Colonic mucosa (tissue), 4 donors: Measurements from ENCODE around the gene MTUS2. TPM values are rescaled to one million over a fixed set of nuclear protein-coding genes. Genes with fewer than 3 reads are reported as not detected.

ENCODE experiments used
- DNase-seq: peaks from one replicate; pipeline ENCODE4 v3.0.0-alpha.2; 2020
- H3K27ac ChIP-seq: fragments of 200-600 bp; one replicate; pipeline ENCODE4 v1.8.0; 2021
- H3K27me3 ChIP-seq: fragments of 200-600 bp; one replicate; pipeline ENCODE4 v1.8.0; 2021
- H3K36me3 ChIP-seq: fragments of 200-600 bp; one replicate; pipeline ENCODE4 v1.8.0; 2021
- H3K4me1 ChIP-seq: fragments of 200-600 bp; one replicate; pipeline ENCODE4 v1.8.0; 2021; ENCODE audit warnings: mild to moderate bottlenecking
- H3K4me3 ChIP-seq: fragments of 200-600 bp; one replicate; pipeline ENCODE4 v1.8.0; 2021
- H3K9ac ChIP-seq, 2 donors: one replicate each; pipeline ENCODE4 v1.7.0; 2013; ENCODE audit warnings: control low read depth in 2 of 2, low read depth in 2 of 2, low read length in 2 of 2
- H3K9me3 ChIP-seq: fragments of 200-600 bp; one replicate; pipeline ENCODE4 v1.8.0; 2021
- intact Hi-C: fragments of 100-400 bp; cut with DNase I; formaldehyde crosslinking; loops from one replicate; pipeline ENCODE4 v1.14.1; 2022
- total RNA-seq, 2 donors: library from RNA; stranded (reverse); fragmentation: NEBNext Ultra II Directional in 1 of 2; extraction: Animal tissue kit (Norgen Biotek cat#: 25700) in 1 of 2; gene quantifications; one replicate each; pipeline ENCODE4 v1.2.1, GENCODE V29; 2021
- TF ChIP-seq, protein P1 (sequence below): fragments of 200-600 bp; IDR thresholded peaks from one replicate; pipeline ENCODE4 v1.8.0; 2022; ENCODE audit warnings: antibody characterized with exemption, mild to moderate bottlenecking
- donor health status: healthy.
- donor health status: DM: no; HTN: no; CAD: no.
- donor health status: DM: no; HTN: no; CAD: no.

MTUS2 gene
- total RNA-seq, 2 donors from 2014 or later, result 0.11 to 0.40 TPM

DNA sequence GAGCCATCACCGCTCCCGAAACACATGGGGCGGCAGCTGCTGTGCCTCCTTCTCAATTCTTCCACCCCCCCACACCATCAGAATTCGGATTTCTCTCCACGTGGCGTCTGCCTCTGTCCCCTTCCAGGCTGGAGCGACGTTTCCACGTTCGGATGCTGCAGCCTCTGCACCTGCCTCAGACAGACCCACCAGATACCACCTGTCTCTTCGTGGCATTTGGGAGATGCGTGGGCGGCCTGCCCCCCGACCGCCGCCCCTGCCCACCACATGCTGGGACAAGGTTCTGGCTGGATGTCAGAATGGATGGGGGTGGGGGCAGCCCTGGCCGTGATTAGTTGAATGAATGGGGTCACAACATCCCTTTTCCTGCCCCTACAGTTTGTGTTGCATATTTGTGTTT lies 685.4 kb downstream of the MTUS2 start:
- H3K27ac ChIP-seq, result no peak overlapping the region
- intact Hi-C loops, result loop anchor here (5.0 kb wide), 1 partner anchor 612 kb away; no protein-coding TSS in a partner anchor
- H3K9me3 ChIP-seq, result no peaks in the 10 kb centered on the region

DNA sequence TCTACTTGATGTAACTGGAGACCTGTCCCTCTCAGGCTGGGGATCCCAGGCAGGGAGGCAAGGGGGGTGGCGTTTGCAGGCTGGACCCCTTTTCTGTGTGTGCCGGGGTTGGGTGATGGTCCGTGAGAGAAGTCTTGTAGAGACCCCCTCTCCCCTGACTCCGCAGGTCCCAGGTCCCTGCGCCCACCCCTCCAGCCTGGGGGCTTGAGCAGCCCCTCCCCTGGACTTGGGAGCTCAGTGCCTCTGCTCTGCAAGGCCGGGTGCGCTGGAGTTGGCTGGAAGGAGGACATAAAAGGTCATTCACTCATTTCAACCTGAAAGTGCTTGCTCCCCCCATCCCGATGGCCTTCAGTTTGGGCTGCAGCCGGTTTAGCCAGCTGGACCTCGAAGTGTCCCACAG lies 685.8 kb downstream of the MTUS2 start:
- H3K4me1 ChIP-seq, result peaks cover 8% of the 10 kb centered on the region
- TF ChIP-seq, protein P1, sequence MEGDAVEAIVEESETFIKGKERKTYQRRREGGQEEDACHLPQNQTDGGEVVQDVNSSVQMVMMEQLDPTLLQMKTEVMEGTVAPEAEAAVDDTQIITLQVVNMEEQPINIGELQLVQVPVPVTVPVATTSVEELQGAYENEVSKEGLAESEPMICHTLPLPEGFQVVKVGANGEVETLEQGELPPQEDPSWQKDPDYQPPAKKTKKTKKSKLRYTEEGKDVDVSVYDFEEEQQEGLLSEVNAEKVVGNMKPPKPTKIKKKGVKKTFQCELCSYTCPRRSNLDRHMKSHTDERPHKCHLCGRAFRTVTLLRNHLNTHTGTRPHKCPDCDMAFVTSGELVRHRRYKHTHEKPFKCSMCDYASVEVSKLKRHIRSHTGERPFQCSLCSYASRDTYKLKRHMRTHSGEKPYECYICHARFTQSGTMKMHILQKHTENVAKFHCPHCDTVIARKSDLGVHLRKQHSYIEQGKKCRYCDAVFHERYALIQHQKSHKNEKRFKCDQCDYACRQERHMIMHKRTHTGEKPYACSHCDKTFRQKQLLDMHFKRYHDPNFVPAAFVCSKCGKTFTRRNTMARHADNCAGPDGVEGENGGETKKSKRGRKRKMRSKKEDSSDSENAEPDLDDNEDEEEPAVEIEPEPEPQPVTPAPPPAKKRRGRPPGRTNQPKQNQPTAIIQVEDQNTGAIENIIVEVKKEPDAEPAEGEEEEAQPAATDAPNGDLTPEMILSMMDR, result no peak

More for the DNA sequence above, 685.4 kb downstream of the MTUS2 start:
- no peaks in the 10 kb centered on the region for H3K36me3 ChIP-seq
- TF ChIP-seq, protein P1, result no peak
- no peak overlapping the region for H3K9ac ChIP-seq
- no peak overlapping the region for H3K4me3 ChIP-seq
- DNase-seq, result no peak
- peaks cover 8% of the 10 kb centered on the region for H3K4me1 ChIP-seq
- no peaks in the 10 kb centered on the region for H3K27me3 ChIP-seq

DNA sequence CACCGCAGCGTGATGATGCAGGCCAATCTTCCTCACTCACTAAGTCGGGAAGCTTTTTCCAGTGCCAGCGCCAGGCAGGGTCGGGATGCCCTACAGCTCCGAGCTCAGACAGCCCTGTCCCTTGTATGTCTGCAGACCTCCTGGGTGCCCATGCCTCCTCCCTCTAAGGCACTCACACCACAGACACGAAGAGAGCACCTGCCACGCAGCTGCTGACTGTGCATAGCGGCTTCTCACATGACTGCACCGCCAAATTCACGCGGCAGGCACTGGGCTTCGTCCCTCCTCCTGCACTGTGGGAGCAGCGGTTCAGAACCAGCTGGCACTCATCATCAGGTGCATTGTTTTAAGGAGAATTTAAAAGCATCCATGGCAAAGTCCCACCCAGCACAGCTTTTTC lies 687.2 kb downstream of the MTUS2 start:
- intact Hi-C loops, result loop anchor here (5.0 kb wide), 1 partner anchor 610 kb away; no protein-coding TSS in a partner anchor
- H3K36me3 ChIP-seq, result no peaks in the 10 kb centered on the region
- no peak overlapping the region for H3K27ac ChIP-seq
- no peak overlapping the region for H3K4me3 ChIP-seq
- TF ChIP-seq, protein P1, result no peak
- H3K9ac ChIP-seq, result no peak overlapping the region
- H3K4me1 ChIP-seq, result peaks cover 8% of the 10 kb centered on the region
- DNase-seq, result no peak
- H3K27me3 ChIP-seq, result no peaks in the 10 kb centered on the region
- no peaks in the 10 kb centered on the region for H3K9me3 ChIP-seq

More for the DNA sequence above, 685.8 kb downstream of the MTUS2 start:
- intact Hi-C loops, result loop anchor here (5.0 kb wide), 1 partner anchor 611 kb away; no protein-coding TSS in a partner anchor
- Histone ChIP-seq H3K9ac (no peak overlapping the region), H3K36me3 (no peaks in the 10 kb centered on the region), H3K4me3 (no peak overlapping the region), H3K27me3 (no peaks in the 10 kb centered on the region), H3K27ac (no peak overlapping the region), H3K9me3 (no peaks in the 10 kb centered on the region)
- DNase-seq, result no peak

DNA sequence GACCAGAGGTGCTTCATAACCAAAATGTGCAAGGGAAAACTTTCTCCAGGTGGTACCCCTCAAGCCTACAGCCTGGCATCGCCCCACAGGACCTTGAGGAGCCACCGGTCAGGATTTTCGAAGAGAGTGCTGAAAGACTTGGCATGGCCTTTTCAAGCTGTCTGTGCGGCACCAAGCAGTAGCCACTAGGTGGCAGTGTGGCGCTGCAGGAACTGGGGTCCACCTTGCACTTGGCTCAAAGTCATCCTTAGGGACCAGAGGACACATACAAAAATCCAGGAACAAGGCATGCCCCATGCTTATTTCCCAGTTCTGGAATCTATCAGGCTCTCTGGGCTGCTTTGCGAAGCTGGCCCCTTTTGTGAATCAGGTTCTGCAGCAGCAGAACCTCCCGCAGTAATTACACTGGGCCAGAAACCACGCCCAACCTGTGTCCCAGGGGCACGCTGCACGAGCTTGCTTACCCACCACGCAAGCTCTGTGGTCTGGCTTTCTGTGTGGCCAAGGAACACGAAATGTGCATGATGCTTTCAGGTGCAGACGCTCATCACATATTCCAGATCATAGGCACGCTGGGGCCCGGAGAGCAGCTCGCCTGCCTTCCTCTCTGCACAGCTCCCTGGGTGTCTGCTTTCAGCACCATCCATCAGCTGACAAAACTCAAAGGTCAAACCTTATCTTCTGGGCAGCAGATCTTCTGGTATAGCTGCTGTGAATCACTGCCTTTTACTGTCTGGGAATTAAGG lies 688.2 kb downstream of the MTUS2 start:
- no peaks in the 10 kb centered on the region for H3K9me3 ChIP-seq
- no peak overlapping the region for H3K4me3 ChIP-seq
- intact Hi-C loops, result loop anchor here (2.0 to 5.0 kb wide), 2 partner anchors 200 to 609 kb away; no protein-coding TSS in a partner anchor
- H3K36me3 ChIP-seq, result no peaks in the 10 kb centered on the region
- no peaks in the 10 kb centered on the region for H3K27me3 ChIP-seq
- TF ChIP-seq, protein P1, result peak; percentile 97
- peaks cover 8% of the 10 kb centered on the region for H3K4me1 ChIP-seq
- DNase-seq, result peak; percentile 86
- no peak overlapping the region for H3K27ac ChIP-seq
- H3K9ac ChIP-seq, result no peak overlapping the region

DNA sequence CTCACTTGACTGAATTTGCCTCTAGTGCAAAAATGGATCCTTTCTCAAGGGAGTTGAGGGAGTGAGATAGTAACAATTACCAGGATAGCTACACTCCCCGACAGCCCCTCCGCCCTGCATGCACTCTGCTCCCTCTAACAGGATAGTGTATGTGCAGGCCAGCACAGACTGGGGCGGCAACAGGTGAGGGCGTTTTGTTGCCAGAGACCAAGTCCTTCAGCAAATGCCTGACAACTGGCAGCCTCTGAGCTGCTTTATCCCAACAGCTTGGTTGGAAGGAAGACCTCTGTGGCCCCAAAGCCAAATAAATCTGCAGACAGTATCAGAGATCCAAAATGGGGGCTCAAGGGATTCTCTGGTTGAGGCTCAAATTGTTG lies 688.7 kb downstream of the MTUS2 start:
- intact Hi-C loops, result loop anchor here (2.0 to 5.0 kb wide), 2 partner anchors 200 to 608 kb away; no protein-coding TSS in a partner anchor
- DNase-seq, result no peak
- Histone ChIP-seq H3K36me3 (no peaks in the 10 kb centered on the region), H3K9me3 (no peaks in the 10 kb centered on the region), H3K4me3 (no peak overlapping the region), H3K27me3 (no peaks in the 10 kb centered on the region), H3K4me1 (peaks cover 8% of the 10 kb centered on the region), H3K9ac (no peak overlapping the region), H3K27ac (no peak overlapping the region)
- TF ChIP-seq, protein P1, result no peak
